BE2C (cell line): Measurements from ENCODE around the gene NEURL1B.

Experiments used
- DNase-seq: peaks from one replicate; pipeline ENCODE4 v3.0.0-alpha.2; 2020
- H3K27me3 ChIP-seq: fragments of 250-450 bp; sonication (Bioruptor Pico); 2 replicates; pipeline ENCODE4 v1.5.1; 2020; ENCODE audit warnings: mild to moderate bottlenecking
- H3K36me3 ChIP-seq: fragments of 250-450 bp; sonication (Bioruptor Pico); 2 replicates; pipeline ENCODE4 v1.5.1; 2020; ENCODE audit warnings: mild to moderate bottlenecking
- H3K4me1 ChIP-seq: fragments of 250-450 bp; sonication (Bioruptor Pico); 2 replicates; pipeline ENCODE4 v1.5.1; 2020
- H3K4me3 ChIP-seq: 2 replicates; pipeline ENCODE4 v1.5.1; 2011; ENCODE audit warnings: low read depth, low read length
- H3K9me3 ChIP-seq: fragments of 250-450 bp; sonication (Bioruptor Pico); 2 replicates; pipeline ENCODE4 v1.5.1; 2020
- CTCF ChIP-seq: IDR thresholded peaks from 2 replicates; pipeline ENCODE4 v1.5.1; 2012; ENCODE audit warnings: mild to moderate bottlenecking, low read depth, low read length

NEURL1B gene

GRCh38 chr5:172635038-172635437 is 6.0 kb upstream of the NEURL1B start:
- no peak overlapping the region for H3K4me3 ChIP-seq
- no peaks in the 10 kb centered on the region for H3K9me3 ChIP-seq
- DNase-seq, result no peak
- TF ChIP-seq CTCF, result no peak
- H3K4me1 ChIP-seq, result no peaks in the 10 kb centered on the region
- H3K36me3 ChIP-seq, result no peaks in the 10 kb centered on the region
- H3K27me3 ChIP-seq, result no peaks in the 10 kb centered on the region

GRCh38 chr5:172636279-172637050 is 4.6 kb upstream of the NEURL1B start:
- TF ChIP-seq CTCF, result no peak
- H3K4me1 ChIP-seq, result no peaks in the 10 kb centered on the region
- DNase-seq, result no peak

GRCh38 chr5:172637110-172637580 is 3.9 kb upstream of the NEURL1B start:
- DNase-seq, result no peak

More at GRCh38 chr5:172636279-172637050, 4.6 kb upstream of the NEURL1B start:
- no peak overlapping the region for H3K4me3 ChIP-seq
- H3K27me3 ChIP-seq, result no peaks in the 10 kb centered on the region
- H3K36me3 ChIP-seq, result no peaks in the 10 kb centered on the region
- H3K9me3 ChIP-seq, result no peaks in the 10 kb centered on the region

GRCh38 chr5:172637740-172638139 is 3.3 kb upstream of the NEURL1B start:
- no peak for TF ChIP-seq CTCF
- Histone ChIP-seq H3K9me3 (no peaks in the 10 kb centered on the region), H3K4me3 (no peak overlapping the region), H3K27me3 (no peaks in the 10 kb centered on the region), H3K36me3 (no peaks in the 10 kb centered on the region), H3K4me1 (no peaks in the 10 kb centered on the region)
- no peak for DNase-seq

More at GRCh38 chr5:172637110-172637580, 3.9 kb upstream of the NEURL1B start:
- no peaks in the 10 kb centered on the region for H3K27me3 ChIP-seq
- no peaks in the 10 kb centered on the region for H3K36me3 ChIP-seq
- H3K4me1 ChIP-seq, result no peaks in the 10 kb centered on the region
- no peaks in the 10 kb centered on the region for H3K9me3 ChIP-seq
- no peak for TF ChIP-seq CTCF
- H3K4me3 ChIP-seq, result no peak overlapping the region

- Histone ChIP-seq H3K27me3 (no peaks in the 10 kb centered on the region), H3K4me3 (no peak overlapping the region), H3K9me3 (no peaks in the 10 kb centered on the region), H3K36me3 (no peaks in the 10 kb centered on the region), H3K4me1 (no peaks in the 10 kb centered on the region)
- DNase-seq, result no peak
- TF ChIP-seq CTCF, result no peak
Measured at GRCh38 chr5:172638209-172638768, 2.8 kb upstream of the NEURL1B start.

GRCh38 chr5:172640139-172640538 is 924 bp upstream of the NEURL1B start:
- no peaks in the 10 kb centered on the region for H3K27me3 ChIP-seq
- no peaks in the 10 kb centered on the region for H3K36me3 ChIP-seq
- TF ChIP-seq CTCF, result no peak
- DNase-seq, result no peak
- peak overlapping the region; percentile 63 for H3K4me3 ChIP-seq
- H3K4me1 ChIP-seq, result no peaks in the 10 kb centered on the region
- H3K9me3 ChIP-seq, result no peaks in the 10 kb centered on the region
